T-cell (primary cell): ENCODE results near the gene MLLT11. TPM values are rescaled to one million over a fixed set of nuclear protein-coding genes. Genes with fewer than 3 reads are reported as not detected.

Source experiments
- ATAC-seq, 4 experiments: fragments of 200-7000 bp in 3 of 4; fragments of 150-1000 bp in 1 of 4; cut with Tn5 transposase; replicated peaks in 1 of 4; 1 replicate in 3 of 4; 2 replicates in 1 of 4; pipeline ENCODE4 v1.10.0; 2021; ENCODE audit warnings: moderate library complexity in 3 of 4, mild to moderate bottlenecking in 2 of 4, moderate number of reproducible peaks in 1 of 4
- CTCF ChIA-PET, 2 donors: fragments of 300-600 bp; sonication (Branson Sonifier 250); formaldehyde crosslinking; loops; one replicate each; lab custom pipeline; 2022; ENCODE audit warnings: antibody characterized with exemption in 2 of 2; lab: Charles Lee
- POLR2A ChIA-PET, 2 donors: fragments of 300-600 bp; sonication (Branson Sonifier 250); formaldehyde crosslinking; loops; one replicate each; lab custom pipeline; 2022; ENCODE audit warnings: antibody characterized with exemption in 2 of 2; lab: Charles Lee
- DNase-seq, 35 experiments: peaks; one replicate each; pipeline versions ENCODE4 v3.0.0 to v3.0.0-alpha.2; 2013 to 2023
- H3K27ac ChIP-seq: one replicate; pipeline ENCODE4 v1.5.1; 2013; ENCODE audit warnings: low read length
- H3K27me3 ChIP-seq, 2 experiments: replicated peaks in 1 of 2; 1 replicate in 1 of 2; 2 replicates in 1 of 2; pipeline versions ENCODE4 v1.6.1 to v1.7.0; 2013; ENCODE audit warnings: low read length in 1 of 2, mixed read lengths in 1 of 2; ENCODE audit not compliant: control insufficient read depth in 2 of 2, insufficient read depth in 2 of 2; ENCODE audit errors: extremely low read depth in 1 of 2
- H3K36me3 ChIP-seq, 2 donors: 1 replicate in 1 of 2; 2 replicates in 1 of 2; pipeline versions ENCODE4 v1.6.1 to v1.7.0; 2013; ENCODE audit warnings: low read length in 1 of 2; ENCODE audit not compliant: control insufficient read depth in 2 of 2, insufficient read depth in 1 of 2; ENCODE audit errors: extremely low read depth in 1 of 2
- H3K4me1 ChIP-seq, 2 experiments: 1 replicate in 1 of 2; 2 replicates in 1 of 2; pipeline versions ENCODE4 v1.6.1 to v1.7.0; 2013; ENCODE audit warnings: low read length in 2 of 2, mixed read lengths in 1 of 2; ENCODE audit not compliant: insufficient read depth in 2 of 2, control insufficient read depth in 1 of 2; ENCODE audit errors: extremely low read depth in 1 of 2
- H3K4me3 ChIP-seq, 2 donors: 1 replicate in 1 of 2; 2 replicates in 1 of 2; pipeline versions ENCODE4 v1.5.1 to v1.7.0; 2013; ENCODE audit warnings: mild to moderate bottlenecking in 2 of 2, low read length in 1 of 2, moderate library complexity in 1 of 2; ENCODE audit not compliant: control insufficient read depth in 1 of 2; ENCODE audit errors: extremely low read depth in 1 of 2
- H3K9me3 ChIP-seq: 2 replicates; pipeline ENCODE4 v1.7.0; 2013
- H3K27ac Mint-ChIP-seq, 2 donors: one replicate each; pipeline ENCODE4 v1.8.0; 2020 to 2021; ENCODE audit warnings: mild to moderate bottlenecking in 2 of 2, mixed read lengths in 2 of 2
- H3K27me3 Mint-ChIP-seq, 2 donors: one replicate each; pipeline ENCODE4 v1.8.0; 2021 to 2022; ENCODE audit warnings: mixed read lengths in 2 of 2
- H3K36me3 Mint-ChIP-seq: one replicate; pipeline ENCODE4 v1.8.0; 2021; ENCODE audit warnings: mixed read lengths
- H3K4me1 Mint-ChIP-seq, 3 donors: one replicate each; pipeline ENCODE4 v1.8.0; 2020 to 2022; ENCODE audit warnings: mixed read lengths in 3 of 3, mild to moderate bottlenecking in 1 of 3
- H3K4me3 Mint-ChIP-seq, 3 donors: one replicate each; pipeline ENCODE4 v1.8.0; 2020 to 2022; ENCODE audit warnings: mild to moderate bottlenecking in 3 of 3, mixed read lengths in 3 of 3, moderate library complexity in 3 of 3
- H3K9me3 Mint-ChIP-seq, 3 donors: one replicate each; pipeline ENCODE4 v1.8.0; 2020 to 2022; ENCODE audit warnings: mixed read lengths in 3 of 3
- WGBS: methylation state at CpG from one replicate; pipeline ENCODE4 v1.1.5; 2013; ENCODE audit warnings: missing lambda C conversion rate; ENCODE audit not compliant: insufficient coverage; 5-methylcytosine and 5-hydroxymethylcytosine counted together
- total RNA-seq, 35 experiments: library from RNA in 6 of 35; stranded (reverse) in 6 of 35; fragments of 120-200 nt in 1 of 35; gene quantifications; one replicate each; pipeline versions ENCODE4 v1.2.1 to v1.2.4 and lab custom pipeline; 2013 to 2026

Gene MLLT11
- total RNA-seq, 5 donors from 2014 or later (not counting 1 experiment from before 2014, with no cell fraction given): 3.6 to 4.9 (median 3.9) TPM

- H3K27me3 ChIP-seq: no peaks in the 10 kb centered on the region
- ATAC-seq (no peak), DNase-seq (no peak)
- ChIA-PET CTCF (interaction anchor here in 1 of 2 donors (1.0 to 1.5 kb wide), 2 partner anchors 10 to 14 kb away, joined by 4 read pairs; no protein-coding TSS in a partner anchor), POLR2A (interaction anchor here in 1 of 2 donors (0.6 kb wide), 2 partner anchors 20 to 191 kb away, joined by 3 read pairs; no protein-coding TSS in a partner anchor)
- Mint-ChIP-seq H3K27me3 (no peaks in the 10 kb centered on the region), H3K4me1 (no peaks in the 10 kb centered on the region), H3K9me3 (no peaks in the 10 kb centered on the region), H3K36me3 (peaks cover 24% of the 10 kb centered on the region), H3K27ac (no peak overlapping the region), H3K4me3 (no peak overlapping the region)
- peaks cover 2 to 32% of the 10 kb centered on the region in 2 donors for H3K36me3 ChIP-seq
- no peak overlapping the region for H3K4me3 ChIP-seq
- no peaks in the 10 kb centered on the region for H3K9me3 ChIP-seq
- H3K4me1 ChIP-seq: no peaks in the 10 kb centered on the region
- no peak overlapping the region for H3K27ac ChIP-seq
- no CpG with 5 or more reads among the region's 5 CpGs for WGBS
Observed at GRCh38 chr1:151113877-151114276, 53.7 kb downstream of the MLLT11 start.

Other genes starting within 250 kb of the MLLT11 start
- 10 to 100 TPM; 37.3 to 38.7 (median 37.9) TPM for gene ARNT, start 183.8 kb upstream of the MLLT11 start, total RNA-seq
- not detected for gene CTXND2, start 173.3 kb upstream of the MLLT11 start, total RNA-seq
- gene SETDB1, start 134.0 kb upstream of the MLLT11 start, total RNA-seq: 10 to 100 TPM; 44.5 to 72.6 (median 62.5) TPM
- gene CERS2, start 85.6 kb upstream of the MLLT11 start, total RNA-seq: 100 to 1,000 TPM in 4 of 5 donors, 10 to 100 TPM in 1; 74.3 to 153 (median 135) TPM
- gene ANXA9, start 78.1 kb upstream of the MLLT11 start, total RNA-seq: under 1 TPM in 2 of 5 donors, not detected in 3; 0.15 to 0.16 TPM
- gene MINDY1, start 53.5 kb upstream of the MLLT11 start, total RNA-seq: 10 to 100 TPM; 15.3 to 26.8 (median 19.0) TPM
- 10 to 100 TPM; 15.3 to 31.3 (median 24.9) TPM for gene PRUNE1, start 51.9 kb upstream of the MLLT11 start, total RNA-seq
- 1 to 10 TPM in 3 of 5 donors, under 1 TPM in 2; 0.54 to 2.6 (median 2.2) TPM for gene BNIPL, start 23.8 kb upstream of the MLLT11 start, total RNA-seq
- gene C1orf56, start 12.6 kb upstream of the MLLT11 start, total RNA-seq: 1 to 10 TPM in 4 of 5 donors, under 1 TPM in 1; 0.61 to 4.8 (median 3.3) TPM
- gene CDC42SE1, start 775 bp upstream of the MLLT11 start, total RNA-seq: 100 to 1,000 TPM; 419 to 475 (median 450) TPM
- gene GABPB2, start 10.4 kb downstream of the MLLT11 start, total RNA-seq: 10 to 100 TPM; 29.6 to 41.3 (median 32.5) TPM
- 10 to 100 TPM in 1 of 5 donors, 1 to 10 TPM in 4; 2.5 to 11.5 (median 8.5) TPM for gene SEMA6C, start 86.2 kb downstream of the MLLT11 start, total RNA-seq
- 10 to 100 TPM in 3 of 5 donors, 1 to 10 TPM in 2; 3.7 to 41.2 (median 38.8) TPM for gene TNFAIP8L2, start 96.3 kb downstream of the MLLT11 start, total RNA-seq
- 1 to 10 TPM in 3 of 5 donors, under 1 TPM in 2; 0.68 to 3.2 (median 2.3) TPM for gene LYSMD1, start 105.5 kb downstream of the MLLT11 start, total RNA-seq
- 10 to 100 TPM; 35.4 to 60.4 (median 52.4) TPM for gene SCNM1, start 105.7 kb downstream of the MLLT11 start, total RNA-seq
- gene TMOD4, start 115.6 kb downstream of the MLLT11 start, total RNA-seq: 1 to 10 TPM; 1.9 to 6.2 (median 5.3) TPM
- gene VPS72, start 129.8 kb downstream of the MLLT11 start, total RNA-seq: 10 to 100 TPM; 50.2 to 84.5 (median 58.9) TPM
- 10 to 100 TPM; 39.2 to 52.7 (median 48.0) TPM for gene PIP5K1A, start 138.2 kb downstream of the MLLT11 start, total RNA-seq
- 100 to 1,000 TPM in 3 of 5 donors, 10 to 100 TPM in 2; 68.1 to 150 (median 133) TPM for gene PSMD4, start 194.3 kb downstream of the MLLT11 start, total RNA-seq
- 10 to 100 TPM; 27.7 to 44.2 (median 40.5) TPM for gene ZNF687, start 221.9 kb downstream of the MLLT11 start, total RNA-seq